ENCODE measurements around the gene TMEM132E.

GRCh38 chr17:34639706-34640425 lies 60.5 kb downstream of the TMEM132E start:
- no peak for TF ChIP-seq CTCF (IDR thresholded peaks at IDR 0.05; ENCODE audit: low read depth, low read length)
- no peak for TF ChIP-seq EZH2phosphoT487 (IDR thresholded peaks at IDR 0.05; ENCODE audit: low read depth)

Measured in OCI-LY3 (cell line).